ENCODE results near the gene CDK14.

DNA sequence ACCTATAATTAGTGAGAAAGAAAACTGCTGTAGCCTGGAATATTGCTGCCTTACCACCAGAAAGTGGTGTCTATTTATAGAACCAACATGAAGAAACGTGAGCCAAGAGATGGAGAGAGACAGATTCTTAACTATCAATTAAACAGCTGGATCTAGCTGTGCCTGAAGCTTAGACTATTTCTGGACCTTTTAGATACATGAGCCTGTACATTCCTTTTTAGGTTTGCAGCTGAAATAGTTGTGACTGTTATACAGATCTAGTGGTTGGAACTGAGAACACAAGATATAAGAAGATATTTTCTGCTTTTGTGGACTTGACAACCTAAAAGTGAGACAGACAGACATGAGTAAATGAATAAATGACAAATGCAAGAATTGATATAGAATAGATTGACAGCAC, 73.4 kb downstream of the CDK14 start:
- no peak for TF ChIP-seq CEBPB (IDR thresholded peaks at IDR 0.05)
- TF ChIP-seq, protein P1, sequence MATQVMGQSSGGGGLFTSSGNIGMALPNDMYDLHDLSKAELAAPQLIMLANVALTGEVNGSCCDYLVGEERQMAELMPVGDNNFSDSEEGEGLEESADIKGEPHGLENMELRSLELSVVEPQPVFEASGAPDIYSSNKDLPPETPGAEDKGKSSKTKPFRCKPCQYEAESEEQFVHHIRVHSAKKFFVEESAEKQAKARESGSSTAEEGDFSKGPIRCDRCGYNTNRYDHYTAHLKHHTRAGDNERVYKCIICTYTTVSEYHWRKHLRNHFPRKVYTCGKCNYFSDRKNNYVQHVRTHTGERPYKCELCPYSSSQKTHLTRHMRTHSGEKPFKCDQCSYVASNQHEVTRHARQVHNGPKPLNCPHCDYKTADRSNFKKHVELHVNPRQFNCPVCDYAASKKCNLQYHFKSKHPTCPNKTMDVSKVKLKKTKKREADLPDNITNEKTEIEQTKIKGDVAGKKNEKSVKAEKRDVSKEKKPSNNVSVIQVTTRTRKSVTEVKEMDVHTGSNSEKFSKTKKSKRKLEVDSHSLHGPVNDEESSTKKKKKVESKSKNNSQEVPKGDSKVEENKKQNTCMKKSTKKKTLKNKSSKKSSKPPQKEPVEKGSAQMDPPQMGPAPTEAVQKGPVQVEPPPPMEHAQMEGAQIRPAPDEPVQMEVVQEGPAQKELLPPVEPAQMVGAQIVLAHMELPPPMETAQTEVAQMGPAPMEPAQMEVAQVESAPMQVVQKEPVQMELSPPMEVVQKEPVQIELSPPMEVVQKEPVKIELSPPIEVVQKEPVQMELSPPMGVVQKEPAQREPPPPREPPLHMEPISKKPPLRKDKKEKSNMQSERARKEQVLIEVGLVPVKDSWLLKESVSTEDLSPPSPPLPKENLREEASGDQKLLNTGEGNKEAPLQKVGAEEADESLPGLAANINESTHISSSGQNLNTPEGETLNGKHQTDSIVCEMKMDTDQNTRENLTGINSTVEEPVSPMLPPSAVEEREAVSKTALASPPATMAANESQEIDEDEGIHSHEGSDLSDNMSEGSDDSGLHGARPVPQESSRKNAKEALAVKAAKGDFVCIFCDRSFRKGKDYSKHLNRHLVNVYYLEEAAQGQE (IDR thresholded peaks at IDR 0.05; ENCODE audit: low read depth): no peak
- no peak for TF ChIP-seq NFIC (IDR thresholded peaks at IDR 0.05)
- TF ChIP-seq, protein P2, sequence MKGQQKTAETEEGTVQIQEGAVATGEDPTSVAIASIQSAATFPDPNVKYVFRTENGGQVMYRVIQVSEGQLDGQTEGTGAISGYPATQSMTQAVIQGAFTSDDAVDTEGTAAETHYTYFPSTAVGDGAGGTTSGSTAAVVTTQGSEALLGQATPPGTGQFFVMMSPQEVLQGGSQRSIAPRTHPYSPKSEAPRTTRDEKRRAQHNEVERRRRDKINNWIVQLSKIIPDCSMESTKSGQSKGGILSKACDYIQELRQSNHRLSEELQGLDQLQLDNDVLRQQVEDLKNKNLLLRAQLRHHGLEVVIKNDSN (IDR thresholded peaks at IDR 0.05): no peak
- no peak for TF ChIP-seq EGR1 (IDR thresholded peaks at IDR 0.05)
- no peak for TF ChIP-seq TAF1 (IDR thresholded peaks at IDR 0.05; ENCODE audit: low read depth)
- no peak for TF ChIP-seq RAD21 (IDR thresholded peaks at IDR 0.05; ENCODE audit: low read depth)
- TF ChIP-seq, protein P3, sequence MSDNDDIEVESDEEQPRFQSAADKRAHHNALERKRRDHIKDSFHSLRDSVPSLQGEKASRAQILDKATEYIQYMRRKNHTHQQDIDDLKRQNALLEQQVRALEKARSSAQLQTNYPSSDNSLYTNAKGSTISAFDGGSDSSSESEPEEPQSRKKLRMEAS (IDR thresholded peaks at IDR 0.05): no peak
- no peak for TF ChIP-seq YY1 (IDR thresholded peaks at IDR 0.05; ENCODE audit: low read depth)
- no peak for TF ChIP-seq CREB1 (IDR thresholded peaks at IDR 0.05; ENCODE audit: low read depth)
- TF ChIP-seq TCF12 (IDR thresholded peaks at IDR 0.05; ENCODE audit: low read depth): no peak
- no peak for TF ChIP-seq ZBTB7A (IDR thresholded peaks at IDR 0.05; ENCODE audit: low read depth)
